Measurements from ENCODE around the gene PLEKHN1.

The PLEKHN1 gene

GRCh38 chr1:931380-932172 lies 34.7 kb upstream of the PLEKHN1 start:
- Histone ChIP-seq H3K36me3 (ENCODE audit: low read length) (no peaks in the 10 kb centered on the region), H3K9me2 (replicated peaks; ENCODE audit: insufficient read depth, low read length) (no peaks in the 10 kb centered on the region), H2AFZ (ENCODE audit: low read depth, low read length, severe bottlenecking) (no peak overlapping the region), H3K9me3 (ENCODE audit: insufficient read depth, low read length) (no peaks in the 10 kb centered on the region), H3F3A (ENCODE audit: insufficient read depth) (no peaks in the 10 kb centered on the region), H3K27me3 (ENCODE audit: low read length) (no peaks in the 10 kb centered on the region), H3K79me2 (ENCODE audit: insufficient read depth, low read length) (no peaks in the 10 kb centered on the region), H3K27ac (ENCODE audit: low read depth, low read length) (no peak overlapping the region), H3K9ac (ENCODE audit: low read length) (no peak overlapping the region), H3K4me2 (ENCODE audit: low read depth, low read length, poor library complexity, severe bottlenecking) (no peak overlapping the region), H3K4me3 (ENCODE audit: insufficient read depth, low read length, poor library complexity, severe bottlenecking) (no peak overlapping the region), H4K20me1 (ENCODE audit: low read depth, low read length) (no peaks in the 10 kb centered on the region)
- TF ChIP-seq EZH2phosphoT487 (conservative IDR thresholded peaks at IDR 0.05; ENCODE audit: low read length): no peak
- no peak for TF ChIP-seq CTCF (IDR thresholded peaks at IDR 0.05; ENCODE audit: insufficient read depth, low read length, poor library complexity, severe bottlenecking)

- Histone ChIP-seq H3K4me2 (ENCODE audit: low read depth, low read length, poor library complexity, severe bottlenecking) (no peak overlapping the region), H3F3A (ENCODE audit: insufficient read depth) (no peaks in the 10 kb centered on the region), H3K9me2 (replicated peaks; ENCODE audit: insufficient read depth, low read length) (no peaks in the 10 kb centered on the region), H3K27ac (ENCODE audit: low read depth, low read length) (no peak overlapping the region), H3K79me2 (ENCODE audit: insufficient read depth, low read length) (no peaks in the 10 kb centered on the region), H3K9ac (ENCODE audit: low read length) (no peak overlapping the region), H3K27me3 (ENCODE audit: low read length) (no peaks in the 10 kb centered on the region), H3K9me3 (ENCODE audit: insufficient read depth, low read length) (no peaks in the 10 kb centered on the region), H2AFZ (ENCODE audit: low read depth, low read length, severe bottlenecking) (no peak overlapping the region), H4K20me1 (ENCODE audit: low read depth, low read length) (no peaks in the 10 kb centered on the region), H3K36me3 (ENCODE audit: low read length) (no peaks in the 10 kb centered on the region), H3K4me3 (ENCODE audit: insufficient read depth, low read length, poor library complexity, severe bottlenecking) (no peak overlapping the region)
- TF ChIP-seq EZH2phosphoT487 (conservative IDR thresholded peaks at IDR 0.05; ENCODE audit: low read length) (no peak), CTCF (IDR thresholded peaks at IDR 0.05; ENCODE audit: insufficient read depth, low read length, poor library complexity, severe bottlenecking) (no peak)
These were observed 34.1 kb upstream of the PLEKHN1 start for GRCh38 chr1:932173-932510.

GRCh38 chr1:932776-933602 lies 33.3 kb upstream of the PLEKHN1 start:
- no peak overlapping the region for H3K9ac ChIP-seq (ENCODE audit: low read length)
- no peaks in the 10 kb centered on the region for H3K9me2 ChIP-seq (replicated peaks; ENCODE audit: insufficient read depth, low read length)
- no peaks in the 10 kb centered on the region for H3F3A ChIP-seq (ENCODE audit: insufficient read depth)
- H3K79me2 ChIP-seq (ENCODE audit: insufficient read depth, low read length): no peaks in the 10 kb centered on the region
- no peak overlapping the region for H3K4me3 ChIP-seq (ENCODE audit: insufficient read depth, low read length, poor library complexity, severe bottlenecking)
- no peak overlapping the region for H3K27ac ChIP-seq (ENCODE audit: low read depth, low read length)
- H3K4me2 ChIP-seq (ENCODE audit: low read depth, low read length, poor library complexity, severe bottlenecking): no peak overlapping the region
- no peak overlapping the region for H2AFZ ChIP-seq (ENCODE audit: low read depth, low read length, severe bottlenecking)
- TF ChIP-seq EZH2phosphoT487 (conservative IDR thresholded peaks at IDR 0.05; ENCODE audit: low read length): no peak
- TF ChIP-seq CTCF (IDR thresholded peaks at IDR 0.05; ENCODE audit: insufficient read depth, low read length, poor library complexity, severe bottlenecking): no peak
- H3K27me3 ChIP-seq (ENCODE audit: low read length): no peaks in the 10 kb centered on the region
- H3K9me3 ChIP-seq (ENCODE audit: insufficient read depth, low read length): no peaks in the 10 kb centered on the region
- H4K20me1 ChIP-seq (ENCODE audit: low read depth, low read length): no peaks in the 10 kb centered on the region
- no peaks in the 10 kb centered on the region for H3K36me3 ChIP-seq (ENCODE audit: low read length)

Measured in SU-DHL-6 (cell line).